HUDEP-2 (cell line): ENCODE measurements around the gene ORMDL1.

Experiments used
- DNase-seq, 76 experiments: peaks; one replicate each; lab custom pipeline; 2025; ENCODE audit not compliant: unreplicated experiment in 76 of 76; lab: John Stamatoyannopoulos, UW

ORMDL1 gene, protein sequence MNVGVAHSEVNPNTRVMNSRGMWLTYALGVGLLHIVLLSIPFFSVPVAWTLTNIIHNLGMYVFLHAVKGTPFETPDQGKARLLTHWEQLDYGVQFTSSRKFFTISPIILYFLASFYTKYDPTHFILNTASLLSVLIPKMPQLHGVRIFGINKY

DNA sequence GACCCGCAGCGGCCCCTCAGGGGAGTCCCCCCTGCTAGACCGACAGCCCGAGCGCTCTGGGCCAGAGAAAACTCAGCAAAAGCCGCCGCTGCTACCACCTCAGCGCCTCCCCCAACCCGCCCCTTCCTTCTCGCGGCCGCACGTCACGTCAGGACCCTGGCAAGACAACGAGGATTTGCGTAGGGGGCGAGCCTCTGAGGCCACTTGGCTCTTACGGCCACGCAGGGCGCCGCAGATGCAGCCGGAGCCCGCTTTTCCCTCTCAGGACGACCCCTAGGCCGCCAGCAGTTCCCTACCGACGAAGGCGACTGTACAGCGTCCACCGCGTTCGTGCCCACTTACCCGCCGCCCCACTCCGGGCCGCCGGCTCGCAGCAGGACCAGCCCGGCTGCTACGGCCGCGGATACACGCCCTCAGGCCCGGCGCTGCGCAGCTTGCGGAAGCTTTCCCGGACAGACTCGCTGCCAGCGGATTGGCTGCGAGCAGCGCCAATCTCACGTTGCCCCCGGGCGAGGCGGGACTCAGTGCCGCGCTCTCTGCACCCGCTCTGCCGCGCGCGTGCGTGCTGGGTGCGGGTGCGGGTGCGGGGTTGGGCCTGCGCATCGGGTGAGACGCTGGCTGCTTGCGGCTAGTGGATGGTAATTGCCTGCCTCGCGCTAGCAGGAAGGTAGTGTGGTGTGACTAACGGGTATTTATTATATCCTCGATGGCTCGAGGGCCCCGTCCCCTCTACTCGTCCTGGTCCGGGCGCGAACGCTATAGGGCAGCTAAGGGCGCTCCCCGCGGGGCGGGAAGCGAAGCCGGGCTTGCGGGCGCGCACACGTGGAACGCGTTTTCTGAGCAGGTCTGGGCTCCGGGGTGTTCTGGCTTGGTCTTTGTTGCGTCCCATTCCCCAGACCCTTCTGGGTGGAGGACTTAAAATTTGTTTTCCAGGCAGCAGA is at the start of gene ORMDL1, which contains the start of gene PMS1:
ORMDL1 (minus strand) TSS at position 413 of the 941 bp plus-strand sequence. CDS start 1,744 bp downstream, outside the sequence.
PMS1 (plus strand) TSS at position 524 of the 941 bp plus-strand sequence. CDS start 7,360 bp downstream, outside the sequence.
- DNase-seq = peak; percentile 39 to 96 (median 89)

DNA sequence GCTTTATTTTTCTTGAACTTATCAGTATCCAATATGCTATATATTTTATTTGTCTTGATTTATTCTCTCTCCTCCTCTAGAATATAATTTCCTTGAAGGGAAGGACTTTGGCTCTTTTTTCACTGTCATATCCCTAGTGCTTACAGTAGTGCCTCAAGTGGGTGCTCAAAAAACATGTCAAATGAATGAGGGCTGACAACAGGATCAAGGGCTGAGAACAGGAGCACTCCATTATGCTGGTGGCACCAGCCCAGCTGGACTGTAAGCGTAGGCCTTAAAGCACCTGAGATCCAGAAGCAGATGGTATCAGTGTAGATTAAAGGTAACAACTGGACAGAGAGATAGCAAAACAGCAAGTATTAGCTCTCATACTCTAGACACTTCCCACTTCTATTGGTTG is 46.4 kb upstream of the ORMDL1 start:
- no peak for DNase-seq

DNA sequence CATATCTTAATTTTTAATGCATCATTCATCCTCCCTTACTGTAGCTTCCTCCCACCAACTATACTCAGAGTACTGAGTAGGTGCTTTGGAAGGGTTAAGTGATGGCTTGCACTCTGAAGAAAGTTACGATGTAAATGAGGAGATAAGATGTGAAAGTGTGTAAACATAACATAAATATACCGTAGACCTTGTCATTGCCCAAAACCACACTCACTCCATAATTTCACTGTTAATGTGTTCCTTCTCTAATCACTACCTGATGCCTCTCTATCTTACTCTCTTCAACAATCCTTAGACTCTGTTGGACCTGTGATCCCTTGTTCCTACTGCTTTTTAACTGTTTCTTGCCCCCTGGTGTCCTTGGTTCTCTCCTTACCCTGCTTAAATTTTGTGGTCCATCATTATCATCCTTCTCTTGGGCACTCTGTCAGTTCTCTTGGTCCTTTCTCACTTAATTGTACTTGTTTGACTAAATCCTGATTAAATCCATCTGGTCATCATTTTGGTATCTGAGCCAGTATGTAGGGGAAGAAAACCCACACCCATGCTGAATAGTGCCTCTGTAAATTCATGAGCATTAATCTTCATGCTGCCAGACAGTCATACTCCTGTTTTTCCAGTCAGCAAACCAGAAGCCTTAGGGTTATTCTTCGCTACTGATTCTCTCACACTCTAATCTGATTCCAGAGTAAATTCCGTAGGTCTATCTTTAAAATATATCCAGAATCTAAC is 45.1 kb upstream of the ORMDL1 start:
- no peak for DNase-seq

DNA sequence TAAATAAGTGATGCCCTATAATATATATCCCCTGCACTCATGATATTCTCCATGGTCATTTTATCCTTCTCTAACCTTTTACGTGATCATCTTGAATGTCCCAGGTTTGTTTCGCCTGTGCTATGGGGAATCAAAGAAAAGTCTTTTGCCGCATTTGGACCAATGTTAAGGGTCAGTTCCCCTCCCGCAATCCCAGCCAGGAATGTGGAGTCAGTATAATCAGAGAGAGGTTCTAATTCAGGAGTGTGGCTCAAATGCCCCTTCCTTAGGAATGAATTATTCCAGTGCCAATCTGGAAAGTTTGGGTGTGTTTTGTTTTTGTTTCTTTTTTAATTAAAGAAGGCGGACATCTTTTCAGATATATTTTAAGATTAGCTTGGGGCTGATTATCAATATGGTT is 41.9 kb upstream of the ORMDL1 start:
- no peak for DNase-seq

DNA sequence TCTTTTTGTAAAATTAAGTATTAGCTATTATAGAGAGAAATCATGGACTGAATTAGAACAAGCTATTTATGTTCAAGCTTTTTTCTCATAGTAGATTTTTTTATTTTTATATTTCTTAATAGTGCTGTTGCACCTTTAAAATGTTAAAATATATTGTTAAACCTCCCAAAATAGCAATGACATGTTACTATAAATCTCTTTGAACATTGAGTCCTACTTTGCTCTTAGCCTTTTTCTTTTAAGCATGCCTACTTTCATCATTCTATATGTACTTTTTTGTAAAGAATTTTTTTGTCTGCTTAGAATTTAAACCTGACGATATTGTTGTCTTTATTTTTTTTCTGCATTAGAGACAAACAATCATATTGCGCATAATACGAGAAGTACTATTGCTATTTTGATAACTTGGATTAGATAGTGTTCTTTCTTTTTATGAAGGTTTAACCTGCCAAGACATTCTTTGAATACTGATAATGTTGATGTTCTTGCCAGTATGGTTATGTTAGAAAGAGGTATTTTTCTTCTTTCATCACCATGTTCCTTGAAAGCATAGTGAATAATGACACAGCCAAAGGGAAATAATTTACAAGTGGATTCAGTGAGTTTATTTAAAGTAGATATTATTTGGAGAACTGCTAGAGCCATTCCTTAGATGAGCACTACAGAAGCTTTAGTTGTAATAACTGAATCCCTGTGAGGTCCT is 40.7 kb upstream of the ORMDL1 start:
- no peak for DNase-seq

DNA sequence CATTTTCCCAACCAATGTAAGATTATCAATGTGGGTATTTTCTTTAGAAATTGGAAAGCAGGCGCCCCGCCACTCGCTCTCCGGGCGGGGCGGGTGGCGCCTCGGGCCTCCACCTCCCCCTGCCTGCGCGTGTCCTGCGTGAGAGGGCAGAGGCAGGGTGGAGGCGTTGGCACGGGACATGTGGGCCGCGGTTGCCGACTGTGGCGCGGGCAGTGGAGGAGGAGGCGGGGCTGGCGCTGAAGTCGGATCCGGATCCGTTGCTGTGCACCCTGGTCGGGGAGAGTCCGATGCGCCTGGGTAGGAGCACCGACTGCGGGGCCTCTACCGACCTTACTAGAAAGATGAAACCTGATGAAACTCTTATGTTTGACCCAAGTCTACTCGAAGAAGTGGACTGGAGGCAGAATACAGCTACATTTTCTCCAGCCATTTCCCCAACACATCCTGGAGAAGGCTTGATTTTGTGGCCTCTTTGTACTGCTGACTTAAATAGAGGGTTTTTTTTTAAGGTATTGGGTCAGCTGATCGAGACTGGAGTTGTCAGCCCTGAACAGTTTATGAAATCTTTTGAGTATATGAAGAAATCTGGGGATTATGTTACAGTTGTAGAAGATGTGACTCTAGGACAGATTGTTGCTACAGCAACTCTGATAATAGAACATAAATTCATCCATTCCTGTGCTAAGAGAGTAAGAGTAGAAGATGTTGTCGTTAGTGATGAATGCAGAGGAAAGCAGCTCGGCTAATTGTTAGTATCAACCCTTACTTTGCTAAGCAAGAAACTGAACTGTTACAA is 38.0 kb upstream of the ORMDL1 start:
- DNase-seq = no peak

DNA sequence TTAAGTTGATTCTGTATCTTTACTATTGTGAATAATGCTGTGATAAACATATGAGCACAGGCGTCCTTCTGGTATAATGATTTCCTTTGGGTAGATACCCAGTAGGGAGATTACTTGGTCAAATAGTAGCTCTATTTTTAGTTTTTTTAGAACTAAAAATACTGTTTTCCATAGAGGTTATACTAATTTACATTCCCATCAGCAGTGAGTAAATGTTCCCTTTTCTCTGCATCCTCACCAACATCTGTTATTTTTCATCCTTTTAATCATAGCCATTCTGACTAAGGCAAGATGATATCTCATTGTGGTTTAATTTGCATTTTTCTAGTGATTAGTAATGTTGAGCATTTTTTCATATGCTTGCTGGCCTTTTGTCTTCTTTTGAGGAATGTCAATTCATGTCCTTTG is 35.2 kb upstream of the ORMDL1 start:
- DNase-seq = no peak

DNA sequence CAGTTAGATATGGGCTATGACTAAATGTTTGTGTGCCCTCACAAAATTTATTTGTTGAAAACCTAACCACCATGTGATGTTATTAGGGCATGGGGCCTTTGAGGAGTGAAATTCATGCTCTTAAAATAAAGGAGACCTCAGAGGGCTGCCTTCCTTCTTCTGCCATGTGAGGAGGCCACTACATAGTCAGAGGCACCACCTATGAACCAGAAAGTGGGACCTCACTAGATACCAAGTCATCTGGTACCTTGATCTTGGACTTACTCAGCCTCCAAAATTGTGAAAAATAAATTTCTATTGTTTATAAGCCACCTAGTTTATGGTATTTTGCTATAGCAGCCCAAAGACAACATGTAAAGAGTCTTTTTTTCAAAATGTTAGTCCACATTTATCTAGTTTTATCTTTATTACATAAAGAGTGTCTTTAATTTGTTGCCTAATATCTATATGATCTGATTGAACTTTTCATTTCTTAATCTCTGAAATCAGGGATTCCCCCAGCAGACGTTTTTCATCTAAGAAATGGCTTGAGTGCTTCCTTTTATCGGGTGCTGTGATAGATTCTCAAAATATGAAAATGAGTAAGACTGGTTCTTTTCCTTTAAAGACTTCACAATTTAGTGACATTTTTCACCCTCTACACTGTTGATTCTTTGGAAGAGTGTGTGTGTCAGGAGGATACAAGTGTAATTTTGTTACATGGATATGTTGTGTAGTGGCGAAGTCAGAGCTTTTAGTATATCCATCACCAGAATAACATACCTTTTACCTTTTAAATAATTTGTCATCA is 34.3 kb upstream of the ORMDL1 start:
- no peak for DNase-seq

DNA sequence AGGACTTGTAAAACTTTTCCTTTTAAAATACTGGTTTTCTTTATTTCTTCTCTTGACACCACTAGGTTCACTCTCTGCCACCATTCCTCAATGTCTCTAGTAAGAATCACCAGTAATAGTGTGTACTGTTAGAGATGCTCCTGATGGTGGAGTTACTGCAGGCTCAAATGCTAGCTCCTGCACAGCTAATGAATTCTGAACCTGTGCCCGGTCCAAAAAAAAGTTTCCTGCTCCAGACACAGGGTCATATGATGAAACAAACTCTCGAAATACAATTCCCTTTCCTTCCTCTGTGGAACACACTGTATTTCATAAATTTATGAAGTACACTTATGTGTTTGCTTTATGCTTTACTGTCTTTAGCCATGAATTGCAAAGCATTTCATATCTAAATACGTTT is 19.3 kb upstream of the ORMDL1 start:
- no peak for DNase-seq

DNA sequence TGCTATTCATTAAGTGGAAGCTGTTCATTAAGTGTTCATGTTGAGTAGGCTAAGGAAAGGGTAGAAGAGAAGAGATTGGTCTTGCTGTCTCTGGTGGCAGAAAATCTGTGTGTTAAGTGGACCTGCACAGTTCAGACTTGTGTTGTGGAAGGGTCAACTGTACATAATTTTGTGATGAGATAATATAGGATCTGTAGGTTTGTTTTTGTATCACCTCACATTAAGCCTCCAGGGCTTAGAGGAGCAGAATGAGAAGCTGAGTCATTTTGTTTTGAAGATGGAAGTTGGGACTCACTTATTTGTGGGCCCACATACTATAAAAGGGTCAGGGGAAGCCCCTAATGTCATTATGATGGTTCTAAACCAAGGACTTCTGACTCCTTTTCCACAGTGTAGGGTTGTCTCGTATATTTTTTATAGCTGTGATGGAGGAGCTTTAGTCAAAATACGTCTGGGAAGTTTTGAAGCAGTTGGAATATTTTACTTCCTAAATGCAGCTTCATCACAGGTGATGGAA is 18.3 kb upstream of the ORMDL1 start:
- DNase-seq = no peak

DNA sequence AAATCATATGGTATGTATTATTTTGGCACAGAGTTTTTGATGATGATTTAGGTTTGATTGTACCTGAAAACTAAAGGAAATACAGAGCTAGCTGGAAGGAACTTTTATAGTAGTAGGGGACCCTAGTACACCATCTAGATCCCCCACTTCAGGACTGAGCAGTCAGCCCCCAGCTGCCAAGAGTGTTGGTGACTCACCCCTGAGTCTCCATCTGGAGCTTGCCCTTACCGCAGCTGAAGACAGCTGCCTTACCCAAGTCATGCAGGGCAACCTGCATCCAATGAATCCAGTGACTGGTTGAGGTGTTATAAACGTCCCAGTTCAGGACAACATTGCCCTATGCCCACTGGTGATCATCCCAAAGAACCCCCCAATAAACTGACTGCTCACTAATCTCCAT is 15.4 kb upstream of the ORMDL1 start:
- DNase-seq = peak in 19 of 76 experiments; percentile 2 to 100 (median 91)

DNA sequence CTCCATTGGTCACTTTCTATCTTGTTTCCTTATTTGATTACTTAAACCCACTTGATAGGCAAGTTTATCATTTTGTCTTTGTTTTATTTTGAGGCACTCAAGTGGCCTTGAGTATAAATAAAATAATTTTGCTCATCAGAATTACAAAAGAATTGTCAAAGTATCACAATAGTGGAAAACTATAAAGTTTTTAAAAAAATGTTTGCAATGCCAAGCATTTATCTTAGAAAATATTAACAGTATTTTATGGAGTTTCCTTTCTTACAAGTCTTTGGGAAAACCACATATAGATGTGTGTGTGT is 14.8 kb upstream of the ORMDL1 start:
- no peak for DNase-seq

DNA sequence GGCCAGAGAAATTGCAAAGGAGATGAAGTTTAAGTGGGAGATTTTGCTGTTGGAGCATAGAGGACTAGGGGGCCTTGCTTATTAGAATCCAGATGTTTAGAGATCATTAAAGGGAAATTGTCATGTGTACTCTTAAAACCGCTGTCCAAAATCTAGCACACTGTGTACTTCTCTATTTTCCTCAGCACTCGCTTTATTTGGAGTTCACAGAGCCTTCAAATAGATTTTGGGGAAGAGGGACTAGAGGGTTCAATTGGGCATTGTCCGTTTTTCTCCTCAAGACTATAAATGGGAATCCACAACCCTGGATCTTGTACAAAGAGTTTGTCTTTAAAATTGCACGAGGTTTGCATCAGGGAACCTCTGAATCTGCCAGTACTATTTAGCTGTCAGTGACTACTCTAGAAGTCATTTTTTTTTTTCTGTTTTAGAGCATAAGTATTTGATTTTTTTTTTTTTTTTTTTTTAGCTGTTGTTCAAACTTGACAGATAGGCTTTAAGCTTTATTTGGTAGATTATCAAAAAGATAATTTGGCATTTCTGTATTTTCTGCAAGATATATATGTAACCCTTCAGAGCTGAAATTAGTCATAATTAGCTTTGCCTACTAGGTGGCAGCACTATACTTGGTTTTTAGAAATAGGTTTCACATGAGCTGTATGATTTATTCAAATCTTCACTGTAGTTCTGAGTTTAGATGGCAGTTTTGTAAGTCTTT is 14.3 kb upstream of the ORMDL1 start:
- peak in 8 of 76 experiments; percentile 4 to 23 (median 10) for DNase-seq

DNA sequence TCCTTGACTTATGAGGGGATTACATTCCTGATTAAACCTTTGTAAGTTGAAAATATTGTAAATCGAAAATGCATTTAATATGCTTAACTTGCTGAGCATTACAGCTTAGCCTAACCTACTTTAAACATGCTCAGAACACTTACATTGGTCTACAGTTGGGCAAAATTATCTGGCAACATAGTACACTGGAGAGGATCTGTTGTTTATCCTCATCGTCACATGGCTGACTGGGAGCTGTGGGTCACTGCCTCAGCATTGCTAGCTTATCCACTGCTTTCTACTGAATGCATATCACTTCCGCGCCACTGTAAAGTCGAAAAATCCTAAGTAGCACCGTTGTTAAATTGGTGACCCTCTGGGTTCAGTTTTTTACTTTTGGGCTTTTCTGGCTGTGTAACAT is 13.8 kb upstream of the ORMDL1 start:
- no peak for DNase-seq

DNA sequence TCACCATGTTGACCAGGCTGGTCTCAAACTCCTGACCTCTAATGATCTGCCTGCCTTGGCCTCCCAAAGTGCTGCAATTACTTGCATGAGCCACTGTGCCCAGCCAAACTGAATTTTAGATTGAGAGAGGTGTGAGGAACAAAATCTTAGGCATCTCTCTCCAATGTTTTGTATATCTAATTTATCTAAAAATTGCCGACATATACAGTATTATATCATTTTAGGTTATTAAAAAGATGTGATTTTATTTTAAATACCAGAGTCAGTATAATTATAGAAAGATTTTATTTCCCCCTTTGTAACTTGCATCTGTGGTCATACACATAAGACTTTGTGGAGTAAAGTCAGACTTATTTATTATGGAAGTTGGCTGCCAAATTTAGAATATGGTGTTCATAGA is 10.2 kb upstream of the ORMDL1 start:
- no peak for DNase-seq

DNA sequence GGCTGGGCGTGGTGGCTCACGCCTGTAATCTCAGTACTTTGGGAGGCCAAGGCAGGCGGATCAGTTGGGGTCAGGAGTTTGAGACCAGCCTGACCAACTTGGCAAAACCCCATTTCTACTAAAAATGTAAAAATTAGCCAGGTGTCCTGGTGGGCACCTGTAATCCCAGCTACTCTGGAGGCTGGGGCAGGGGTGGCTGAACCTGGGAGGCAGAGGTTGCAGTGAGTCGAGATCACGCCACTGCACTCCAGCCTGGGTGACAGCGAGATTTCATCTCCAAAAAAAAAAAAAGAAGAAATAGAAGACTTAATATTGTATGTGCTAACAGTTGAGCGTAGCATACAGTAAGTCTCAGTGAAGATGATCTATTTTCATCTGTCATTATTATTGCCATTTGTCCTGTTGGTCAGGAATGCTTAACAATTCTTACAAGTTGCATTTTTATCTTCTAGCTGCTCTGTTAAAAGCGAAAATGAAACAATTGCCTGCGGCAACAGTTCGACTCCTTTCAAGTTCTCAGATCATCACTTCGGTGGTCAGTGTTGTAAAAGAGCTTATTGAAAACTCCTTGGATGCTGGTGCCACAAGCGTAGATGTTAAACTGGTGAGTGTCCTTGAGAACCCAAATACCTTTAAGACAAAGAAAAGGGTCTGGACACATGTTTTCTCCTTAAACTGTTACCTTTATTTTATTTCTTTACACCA is 7.4 kb upstream of the ORMDL1 start:
- no peak for DNase-seq

DNA sequence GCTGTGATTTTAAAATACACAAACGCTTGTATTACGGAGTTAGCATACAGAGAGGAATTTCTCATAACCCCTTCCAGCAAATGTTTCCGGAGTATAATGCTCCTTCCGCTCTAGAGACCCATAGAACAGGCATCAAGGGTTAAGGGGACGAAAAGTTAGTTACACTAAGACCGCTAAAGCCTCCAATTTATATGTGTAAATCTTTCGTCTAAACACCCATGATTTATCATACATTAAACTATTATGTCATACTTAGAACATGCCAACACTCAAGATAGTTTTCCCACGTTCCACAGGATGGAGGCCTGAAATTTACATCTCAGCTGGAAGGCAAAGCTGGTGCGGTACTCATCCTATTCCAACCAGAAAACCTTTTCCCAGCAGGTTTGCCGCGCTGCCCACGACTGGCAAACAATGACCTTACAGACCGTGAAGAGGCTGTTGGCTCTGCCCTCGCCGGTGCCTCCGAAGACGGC is 650 bp downstream of the ORMDL1 start:
- peak in 1 of 76 experiments; percentile 38 for DNase-seq

DNA sequence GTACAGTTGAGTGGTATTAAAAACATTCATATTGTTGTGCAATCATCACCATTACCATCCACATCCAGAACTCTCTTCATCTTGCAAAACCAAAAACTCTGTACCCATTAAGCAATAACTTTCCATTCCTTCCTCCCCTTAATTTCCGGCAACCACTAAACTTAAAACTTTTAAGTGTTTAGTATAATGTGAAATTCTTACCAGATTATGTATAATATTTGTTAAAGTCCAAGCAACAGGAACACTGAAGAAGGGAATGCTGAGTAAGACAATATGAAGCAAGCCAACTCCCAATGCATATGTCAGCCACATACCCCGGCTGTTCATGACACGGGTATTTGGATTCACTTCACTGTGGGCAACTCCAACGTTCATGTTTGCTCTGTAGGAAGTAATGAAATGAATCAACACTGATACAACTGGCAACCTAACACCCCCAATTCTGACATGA is 1.9 kb downstream of the ORMDL1 start:
- DNase-seq = no peak
